ENCODE results near the gene TBX6.
"Not testable (repeated sequence)": the region's sequence is repeated elsewhere in the genome, so short reads cannot be mapped to it uniquely, and the experiment has no call there.

TBX6 gene, protein sequence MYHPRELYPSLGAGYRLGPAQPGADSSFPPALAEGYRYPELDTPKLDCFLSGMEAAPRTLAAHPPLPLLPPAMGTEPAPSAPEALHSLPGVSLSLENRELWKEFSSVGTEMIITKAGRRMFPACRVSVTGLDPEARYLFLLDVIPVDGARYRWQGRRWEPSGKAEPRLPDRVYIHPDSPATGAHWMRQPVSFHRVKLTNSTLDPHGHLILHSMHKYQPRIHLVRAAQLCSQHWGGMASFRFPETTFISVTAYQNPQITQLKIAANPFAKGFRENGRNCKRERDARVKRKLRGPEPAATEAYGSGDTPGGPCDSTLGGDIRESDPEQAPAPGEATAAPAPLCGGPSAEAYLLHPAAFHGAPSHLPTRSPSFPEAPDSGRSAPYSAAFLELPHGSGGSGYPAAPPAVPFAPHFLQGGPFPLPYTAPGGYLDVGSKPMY

DNA sequence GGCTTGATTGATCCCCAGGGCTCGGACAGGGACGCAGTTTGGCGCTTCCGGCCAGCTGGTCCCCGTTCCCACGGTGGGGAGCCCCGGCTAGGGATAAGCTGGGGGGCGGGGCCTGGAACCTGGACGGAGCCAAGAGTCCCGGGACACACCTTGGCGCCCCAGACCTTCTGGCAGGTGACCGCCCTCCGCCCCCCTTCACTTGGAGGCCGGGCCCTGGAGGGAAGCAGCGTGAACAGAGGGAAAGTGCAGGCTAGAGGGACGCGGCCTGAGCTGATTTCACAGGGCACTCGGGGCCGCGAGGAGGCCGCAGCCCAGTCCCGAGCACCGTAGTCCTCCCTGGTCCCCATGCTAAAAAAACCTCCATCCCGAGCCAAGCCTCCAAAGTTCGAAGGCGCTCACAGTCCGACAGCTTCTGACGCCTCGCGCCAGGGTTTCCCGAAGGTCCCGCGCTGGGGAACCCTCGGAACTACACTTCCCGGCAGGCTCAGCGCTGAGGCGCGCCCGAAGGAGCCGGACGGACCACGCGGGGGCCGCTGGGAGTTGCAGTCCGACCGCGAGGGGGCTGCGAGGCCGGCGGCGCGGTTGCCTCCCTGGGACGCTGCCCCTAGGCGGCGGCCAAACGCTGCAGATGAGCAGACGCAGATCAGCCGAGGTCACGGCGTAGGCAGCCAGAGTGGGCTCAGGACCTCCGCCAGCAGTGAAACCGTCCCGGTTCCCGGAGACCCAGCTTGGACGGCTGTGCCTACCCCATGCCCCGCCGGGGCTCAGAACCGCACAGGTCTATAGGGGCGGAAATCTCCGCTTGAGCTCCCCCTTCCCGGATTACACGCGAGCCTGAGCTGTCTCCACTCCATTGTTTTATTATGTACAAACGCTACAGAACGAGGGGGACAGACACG is at the start of gene TBX6:
Gene TBX6, minus strand, starts transcription at position 451 of the 899 bp plus-strand sequence. CDS start 731 bp downstream, outside the sequence.
- peak; percentile 89 for DNase-seq

DNA sequence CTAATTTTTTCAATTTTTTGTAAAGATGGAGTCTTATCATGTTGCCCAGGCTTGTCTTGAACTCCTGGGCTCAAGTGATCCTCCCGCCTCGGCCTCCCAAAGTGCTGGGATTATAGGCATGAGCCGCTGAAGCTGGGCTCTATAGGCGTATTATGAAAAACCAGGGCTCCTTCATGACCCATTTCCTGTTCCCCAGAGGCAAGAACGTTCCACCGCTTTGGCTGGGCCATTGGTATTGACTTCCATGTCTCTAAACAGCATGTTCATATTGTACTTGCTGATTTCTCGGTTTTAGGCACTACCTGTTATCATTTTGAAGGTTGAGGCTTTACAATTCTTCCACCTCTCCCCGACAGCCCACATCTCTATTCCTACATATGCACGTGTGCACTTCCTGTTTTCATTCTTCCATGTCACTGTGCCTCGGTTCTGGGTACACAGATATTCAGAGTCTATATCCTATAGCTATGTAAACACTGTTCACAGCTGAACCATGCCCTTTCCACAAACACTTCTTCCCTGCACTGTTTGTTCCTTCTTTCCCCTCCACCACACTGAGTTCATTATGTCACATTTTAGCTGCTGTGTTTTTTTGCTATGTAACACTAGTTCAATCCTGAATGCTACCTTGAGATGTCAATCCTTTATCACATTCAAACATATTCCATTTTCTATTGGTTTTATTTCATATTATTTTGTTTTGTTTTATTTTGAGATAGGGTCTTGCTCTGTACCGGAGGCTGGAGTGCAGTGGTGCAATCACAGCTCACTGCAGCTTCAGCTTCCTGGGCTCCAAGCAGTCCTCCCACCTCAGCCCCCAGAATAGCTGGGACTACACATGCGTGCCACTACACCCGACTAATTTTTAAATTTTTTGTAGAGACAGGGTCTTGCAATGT is 48.1 kb upstream of the TBX6 start:
- DNase-seq, result no peak

- DNase-seq, result no peak
Measured at GRCh38 chr16:30137897-30138296, 46.2 kb upstream of the TBX6 start.

- DNase-seq, result no peak
Measured at GRCh38 chr16:30136971-30137605, 45.4 kb upstream of the TBX6 start.

DNA sequence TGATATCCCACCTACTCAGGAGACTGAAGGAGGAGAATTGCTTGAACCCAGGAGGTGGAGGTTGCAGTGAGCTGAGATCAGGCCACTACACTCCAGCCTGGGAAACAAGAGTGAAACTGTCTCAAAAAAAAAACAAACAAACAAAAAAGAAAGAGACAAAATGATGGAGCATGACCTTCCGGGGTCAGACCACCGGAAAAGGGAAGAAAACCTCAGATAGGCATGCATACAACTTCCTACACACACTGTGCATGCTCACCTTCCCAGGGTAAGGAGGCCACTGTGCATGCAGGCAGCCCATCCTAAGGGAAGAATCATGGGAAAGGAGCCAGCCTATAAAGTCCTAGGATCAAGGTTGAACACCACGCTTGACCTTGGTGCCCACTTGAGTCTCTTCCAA is 40.9 kb upstream of the TBX6 start:
- no peak for DNase-seq

DNA sequence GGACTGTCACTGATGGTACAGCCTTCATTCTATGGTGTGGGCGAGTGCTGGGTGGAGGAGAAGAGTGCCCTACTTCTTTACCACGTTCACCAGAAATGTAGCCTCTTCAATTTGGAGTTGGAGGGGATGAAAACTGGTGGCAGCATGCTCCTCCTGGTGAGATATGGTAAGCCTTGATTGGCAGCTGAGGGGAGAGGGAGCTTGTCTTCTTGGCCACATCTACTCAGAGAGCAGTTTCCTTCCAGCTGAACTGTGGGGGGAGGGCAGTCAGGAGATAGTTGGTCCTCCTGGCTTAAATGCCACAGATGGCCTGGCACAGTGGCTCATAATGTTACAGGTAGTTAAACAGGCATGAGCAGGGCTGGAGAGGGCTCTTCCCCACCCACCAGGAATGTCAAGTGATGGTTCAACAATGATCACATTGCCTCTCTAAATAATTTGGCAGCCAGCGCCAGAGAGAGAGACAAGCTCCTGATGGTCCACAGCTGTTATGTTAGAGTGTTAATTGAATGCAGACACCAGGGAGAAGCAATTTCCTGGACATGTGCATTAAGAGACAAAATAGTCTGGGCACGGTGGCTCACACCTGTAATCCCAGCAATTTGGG is 40.2 kb upstream of the TBX6 start:
- DNase-seq, result no peak

DNA sequence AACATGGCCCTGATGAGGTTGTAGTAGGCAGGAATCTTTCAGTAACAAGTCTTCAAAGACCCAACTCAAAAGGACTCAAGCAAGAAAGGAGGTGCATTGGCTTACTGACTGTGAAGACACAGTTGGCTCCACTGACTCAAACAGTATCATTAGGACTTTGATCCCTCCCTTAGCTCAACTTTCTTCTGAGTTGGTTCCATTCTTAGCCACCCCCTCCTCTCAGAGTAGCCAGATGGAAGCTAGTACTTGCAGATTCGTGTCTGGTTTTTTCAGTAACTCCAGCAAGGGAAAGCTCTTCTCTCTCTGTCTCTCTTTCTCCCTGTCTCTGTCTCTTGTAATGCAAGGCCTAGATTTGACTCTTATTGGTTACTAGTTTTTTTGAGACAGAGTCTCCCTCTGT is 36.3 kb upstream of the TBX6 start:
- DNase-seq, result no peak

- not testable (repeated sequence) for DNase-seq
Measured at GRCh38 chr16:30125690-30126089, 34.0 kb upstream of the TBX6 start.

- DNase-seq, result no peak
Measured at GRCh38 chr16:30124985-30125379, 33.3 kb upstream of the TBX6 start.

GRCh38 chr16:30122604-30123160 is 31.0 kb upstream of the TBX6 start:
- DNase-seq, result no peak

GRCh38 chr16:30121741-30122571 is 30.2 kb upstream of the TBX6 start:
- DNase-seq, result no peak

- no peak for DNase-seq
Measured at GRCh38 chr16:30120340-30121105, 28.8 kb upstream of the TBX6 start.

- no peak for DNase-seq
Measured at GRCh38 chr16:30119428-30119827, 27.7 kb upstream of the TBX6 start.

DNA sequence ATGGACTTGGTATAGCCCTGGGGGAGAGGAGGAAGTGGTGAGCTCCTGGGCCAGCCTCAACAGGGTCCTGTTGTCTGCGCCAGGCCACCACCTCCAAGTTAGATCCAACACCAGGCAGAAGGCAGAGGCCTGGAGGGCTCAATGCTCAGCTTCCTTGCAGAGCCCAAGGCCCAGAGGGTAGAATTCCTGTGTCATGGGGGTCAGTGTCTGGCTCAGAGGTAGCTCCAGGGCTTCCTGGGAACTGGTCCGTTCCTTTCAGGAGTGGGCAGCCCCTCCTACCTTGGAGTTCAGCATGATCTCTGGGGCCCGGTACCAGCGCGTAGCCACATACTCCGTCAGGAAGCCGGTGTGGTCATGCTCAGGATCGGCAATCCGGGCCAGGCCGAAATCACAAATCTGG is 26.0 kb upstream of the TBX6 start:
- no peak for DNase-seq

GRCh38 chr16:30116291-30117207 is 24.8 kb upstream of the TBX6 start:
- DNase-seq, result no peak

- DNase-seq, result peak; percentile 28
Measured at GRCh38 chr16:30115238-30115637, 23.5 kb upstream of the TBX6 start.

- not testable (repeated sequence) for DNase-seq
Measured at GRCh38 chr16:30114833-30115232, 23.1 kb upstream of the TBX6 start.

DNA sequence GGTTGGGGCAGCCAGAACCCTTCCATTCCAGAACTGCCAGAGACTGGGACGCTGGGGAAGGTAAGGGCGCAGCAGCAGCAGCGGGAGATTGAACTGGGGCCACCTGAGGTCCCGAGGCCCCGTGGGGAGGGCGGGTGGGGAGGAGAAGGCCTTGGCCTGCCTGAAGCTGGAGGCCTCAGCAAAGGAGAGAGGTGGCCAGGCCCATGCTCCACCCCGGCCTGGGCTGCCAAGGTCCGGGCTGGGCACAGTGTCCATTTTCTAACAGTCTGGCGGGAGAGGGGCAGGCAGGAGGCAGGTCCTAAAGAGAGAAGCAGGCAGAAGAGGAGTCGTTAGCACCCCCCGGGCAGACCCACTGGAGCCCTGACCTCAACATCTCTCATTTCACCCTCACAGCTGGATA is 22.7 kb upstream of the TBX6 start:
- DNase-seq, result no peak

Measured in activated effector memory CD4-positive, alpha-beta T cell treated with Interleukin-2 at 50 U/mL for 16 hours (primary cell).